Liver (tissue), 9 donors: Measurements from ENCODE around the gene CACNA1C. TPM values are rescaled to one million over a fixed set of nuclear protein-coding genes. Genes with fewer than 3 reads are reported as not detected.

Experiments
- DNase-seq: peaks from one replicate; pipeline ENCODE4 v3.0.0-alpha.2; 2017; ENCODE audit warnings: low spot score
- H3K27ac ChIP-seq, 2 donors: one replicate each; pipeline ENCODE4 v1.7.0; 2013; ENCODE audit warnings: inconsistent platforms in 2 of 2, low read length in 2 of 2, control low read depth in 1 of 2, low read depth in 1 of 2, mild to moderate bottlenecking in 1 of 2
- H3K27me3 ChIP-seq, 4 donors: one replicate each; pipeline versions ENCODE4 v1.6.1 to v1.7.0; 2013; ENCODE audit warnings: low read length in 3 of 4, inconsistent platforms in 1 of 4, mild to moderate bottlenecking in 1 of 4, moderate library complexity in 1 of 4; ENCODE audit not compliant: control insufficient read depth in 4 of 4, insufficient read depth in 4 of 4
- H3K36me3 ChIP-seq, 4 donors: one replicate each; pipeline versions ENCODE4 v1.6.1 to v1.7.0; 2013; ENCODE audit warnings: low read length in 3 of 4, mild to moderate bottlenecking in 3 of 4, low read depth in 1 of 4, moderate library complexity in 1 of 4; ENCODE audit not compliant: control insufficient read depth in 4 of 4, insufficient read depth in 3 of 4
- H3K4me1 ChIP-seq, 4 donors: one replicate each; pipeline versions ENCODE4 v1.6.1 to v1.7.0; 2013; ENCODE audit warnings: low read length in 3 of 4, mild to moderate bottlenecking in 3 of 4, moderate library complexity in 1 of 4; ENCODE audit not compliant: control insufficient read depth in 4 of 4, insufficient read depth in 4 of 4
- H3K4me3 ChIP-seq, 3 donors: one replicate each; pipeline versions ENCODE4 v1.6.1 to v1.7.0; 2013; ENCODE audit warnings: low read length in 3 of 3, control low read depth in 1 of 3, low read depth in 1 of 3, mild to moderate bottlenecking in 1 of 3
- H3K9ac ChIP-seq, 2 donors: one replicate each; pipeline ENCODE4 v1.7.0; 2013; ENCODE audit warnings: low read length in 2 of 2, mild to moderate bottlenecking in 2 of 2, moderate library complexity in 2 of 2, control low read depth in 1 of 2, low read depth in 1 of 2
- H3K9me3 ChIP-seq, 4 donors: one replicate each; pipeline versions ENCODE4 v1.6.1 to v1.7.0; 2013; ENCODE audit warnings: low read length in 3 of 4; ENCODE audit not compliant: control insufficient read depth in 4 of 4
- CTCF ChIP-seq: fragments of 150-350 bp; IDR thresholded peaks from 2 replicates; pipeline ENCODE4 v1.5.1; 2017; ENCODE audit warnings: improper control_type of control experiment, low read depth, low read length; ENCODE audit not compliant: missing input control
- EGR1 ChIP-seq, 2 donors: IDR thresholded peaks; 2 replicates each; pipeline ENCODE4 v1.6.1; 2016 to 2018; ENCODE audit warnings: antibody characterized with exemption in 2 of 2, low read depth in 2 of 2
- FOXA1 ChIP-seq: IDR thresholded peaks from 2 replicates; pipeline ENCODE4 v1.6.1; 2016; ENCODE audit warnings: antibody characterized with exemption
- FOXA2 ChIP-seq: IDR thresholded peaks from 2 replicates; pipeline ENCODE4 v1.6.1; 2016; ENCODE audit warnings: antibody characterized with exemption
- GABPA ChIP-seq, 2 donors: IDR thresholded peaks in 1 of 2; conservative IDR thresholded peaks in 1 of 2; 2 replicates each; pipeline ENCODE4 v1.6.1; 2016; ENCODE audit warnings: antibody characterized with exemption in 2 of 2, mild to moderate bottlenecking in 1 of 2, moderate library complexity in 1 of 2
- HNF4A ChIP-seq, 2 donors: conservative IDR thresholded peaks; 2 replicates each; pipeline ENCODE4 v1.6.1; 2016; ENCODE audit warnings: antibody characterized with exemption in 2 of 2, mild to moderate bottlenecking in 2 of 2
- HNF4G ChIP-seq: IDR thresholded peaks from 2 replicates; pipeline ENCODE4 v1.6.1; 2016; ENCODE audit warnings: antibody characterized with exemption
- JUND ChIP-seq, 2 donors: IDR thresholded peaks; 2 replicates each; pipeline ENCODE4 v1.6.1; 2016; ENCODE audit warnings: antibody characterized with exemption in 2 of 2
- NR2F2 ChIP-seq: IDR thresholded peaks from 2 replicates; pipeline ENCODE4 v1.6.1; 2016; ENCODE audit warnings: antibody characterized with exemption
- RAD21 ChIP-seq, 2 donors: IDR thresholded peaks; 2 replicates each; pipeline ENCODE4 v1.6.1; 2016; ENCODE audit warnings: antibody characterized with exemption in 2 of 2, mild to moderate bottlenecking in 2 of 2
- REST ChIP-seq: IDR thresholded peaks from 2 replicates; pipeline ENCODE4 v1.6.1; 2016; ENCODE audit warnings: antibody characterized with exemption, mild to moderate bottlenecking
- SP1 ChIP-seq: IDR thresholded peaks from 2 replicates; pipeline ENCODE4 v1.6.1; 2018; ENCODE audit warnings: antibody characterized with exemption, mild to moderate bottlenecking
- TAF1 ChIP-seq: conservative IDR thresholded peaks from 2 replicates; pipeline ENCODE4 v1.6.1; 2016; ENCODE audit warnings: antibody characterized with exemption, mild to moderate bottlenecking
- YY1 ChIP-seq: IDR thresholded peaks from 2 replicates; pipeline ENCODE4 v1.6.1; 2016; ENCODE audit warnings: antibody characterized with exemption, mild to moderate bottlenecking
- WGBS: extraction: QIAGEN DNeasy Blood & Tissue Kit; methylation state at CpG from one replicate; pipeline ENCODE4 v1.1.7; 2013; 5-methylcytosine and 5-hydroxymethylcytosine counted together
- polyA plus RNA-seq, 2 donors: library from polyadenylated mRNA; stranded (reverse) in 1 of 2; unstranded in 1 of 2; fragments of 200-250 nt in 1 of 2; fragments of >200 nt in 1 of 2; fragmentation: Nextera tagmentation in 1 of 2; extraction: Ambion mirVana in 1 of 2; gene quantifications; one replicate each; pipeline versions ENCODE4 v1.2.1 to v1.2.3, GENCODE V29; 2013 to 2015
- total RNA-seq, 2 donors: library from RNA; depleted of rRNA; stranded (reverse); fragments of >200 nt; gene quantifications; one replicate each; pipeline ENCODE4 v1.2.3, GENCODE V29; 2014
- TF ChIP-seq, protein P1 (sequence below): IDR thresholded peaks from 2 replicates; pipeline ENCODE4 v1.6.1; 2016; ENCODE audit warnings: antibody characterized with exemption
- donor health status: healthy.
- donor health status: healthy.
- donor health status: healthy.
- donor health status: healthy.
- donor health status: healthy.

Gene CACNA1C
- total and polyA plus RNA-seq, 4 donors: 0.23 to 1.9 (median 0.41) TPM

DNA sequence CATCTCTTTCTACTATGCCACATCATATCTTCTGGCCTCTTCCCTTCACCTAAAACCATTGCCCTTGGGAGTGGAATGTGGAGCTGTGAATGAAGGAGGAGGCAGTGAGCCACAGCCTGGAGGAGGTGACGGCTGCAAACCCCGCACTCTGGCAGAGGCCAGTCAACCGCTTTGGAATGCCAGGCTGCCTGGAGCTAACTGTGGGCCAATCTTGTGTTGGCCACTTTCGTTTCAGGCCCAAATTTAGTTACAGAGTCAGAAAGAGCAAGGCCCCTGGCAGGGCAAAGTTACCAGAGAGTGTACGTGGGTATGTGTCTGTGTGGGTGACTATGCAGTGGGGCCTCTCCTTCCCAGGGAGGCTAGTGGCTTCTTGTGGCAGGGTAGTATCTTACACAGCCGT is 40.1 kb downstream of the CACNA1C start:
- no peak for DNase-seq
- Histone ChIP-seq H3K4me3 (no peak overlapping the region), H3K36me3 (no peaks in the 10 kb centered on the region), H3K9ac (no peak overlapping the region), H3K27me3 (peaks cover 0 to 3% (median under 1%) of the 10 kb centered on the region in 4 donors), H3K9me3 (no peaks in the 10 kb centered on the region), H3K27ac (no peak overlapping the region), H3K4me1 (peaks cover 0 to 2% (median 0%) of the 10 kb centered on the region in 4 donors)
- no peak for TF ChIP-seq HNF4A (conservative IDR thresholded peaks at IDR 0.05)
- TF ChIP-seq YY1: no peak
- no peak for TF ChIP-seq TAF1
- no peak for TF ChIP-seq FOXA1
- TF ChIP-seq REST: no peak
- 85% methylated on average over 6 of the region's 6 CpGs for WGBS

DNA sequence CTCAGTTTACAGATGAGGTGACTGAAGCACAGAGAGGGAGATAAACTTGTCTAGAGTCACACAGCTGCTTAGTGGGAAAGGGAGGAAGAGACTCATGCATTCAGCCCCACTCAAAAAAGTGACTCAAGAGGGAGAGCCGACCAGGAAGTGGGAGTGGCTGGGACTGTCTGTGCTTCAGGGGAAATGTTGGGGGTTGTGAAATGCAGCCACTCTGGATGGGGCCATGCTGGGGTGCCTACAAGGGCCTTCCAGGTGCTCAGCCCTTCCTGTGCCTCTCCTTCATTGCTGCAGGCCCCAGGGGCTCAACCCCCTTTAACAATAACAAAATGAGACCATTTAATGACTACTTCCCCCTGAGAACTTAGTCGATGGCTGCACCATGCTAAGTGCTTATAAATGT is 41.8 kb downstream of the CACNA1C start:
- WGBS: 40% methylated on average over 2 of the region's 2 CpGs
- H3K27me3 ChIP-seq: peaks cover 0 to 3% (median 0%) of the 10 kb centered on the region in 4 donors

GRCh38 chr12:2095878-2096277 is 43.1 kb downstream of the CACNA1C start:
- Histone ChIP-seq H3K27me3 (peaks cover 0 to 3% (median 0%) of the 10 kb centered on the region in 4 donors), H3K9me3 (no peaks in the 10 kb centered on the region), H3K4me1 (peaks cover 0 to 2% (median 0%) of the 10 kb centered on the region in 4 donors), H3K27ac (no peak overlapping the region), H3K4me3 (no peak overlapping the region), H3K9ac (no peak overlapping the region), H3K36me3 (no peaks in the 10 kb centered on the region)
- TF ChIP-seq JUND (IDR thresholded peaks at IDR 0.05) (no peak), SP1 (no peak), FOXA1 (no peak), GABPA (IDR thresholded peaks at IDR 0.05 in 1 of 2, conservative IDR thresholded peaks at IDR 0.05 in 1 of 2) (no peak), FOXA2 (no peak), YY1 (no peak), NR2F2 (no peak), HNF4A (conservative IDR thresholded peaks at IDR 0.05) (no peak), HNF4G (no peak), TAF1 (no peak)
- TF ChIP-seq, protein P1, sequence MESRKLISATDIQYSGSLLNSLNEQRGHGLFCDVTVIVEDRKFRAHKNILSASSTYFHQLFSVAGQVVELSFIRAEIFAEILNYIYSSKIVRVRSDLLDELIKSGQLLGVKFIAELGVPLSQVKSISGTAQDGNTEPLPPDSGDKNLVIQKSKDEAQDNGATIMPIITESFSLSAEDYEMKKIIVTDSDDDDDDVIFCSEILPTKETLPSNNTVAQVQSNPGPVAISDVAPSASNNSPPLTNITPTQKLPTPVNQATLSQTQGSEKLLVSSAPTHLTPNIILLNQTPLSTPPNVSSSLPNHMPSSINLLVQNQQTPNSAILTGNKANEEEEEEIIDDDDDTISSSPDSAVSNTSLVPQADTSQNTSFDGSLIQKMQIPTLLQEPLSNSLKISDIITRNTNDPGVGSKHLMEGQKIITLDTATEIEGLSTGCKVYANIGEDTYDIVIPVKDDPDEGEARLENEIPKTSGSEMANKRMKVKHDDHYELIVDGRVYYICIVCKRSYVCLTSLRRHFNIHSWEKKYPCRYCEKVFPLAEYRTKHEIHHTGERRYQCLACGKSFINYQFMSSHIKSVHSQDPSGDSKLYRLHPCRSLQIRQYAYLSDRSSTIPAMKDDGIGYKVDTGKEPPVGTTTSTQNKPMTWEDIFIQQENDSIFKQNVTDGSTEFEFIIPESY: no peak
- 85% methylated on average over 5 of the region's 5 CpGs for WGBS
- no peak for DNase-seq

More for the DNA sequence above, 41.8 kb downstream of the CACNA1C start:
- no peak overlapping the region for H3K27ac ChIP-seq
- H3K4me1 ChIP-seq: peaks cover 0 to 2% (median 0%) of the 10 kb centered on the region in 4 donors
- H3K4me3 ChIP-seq: no peak overlapping the region
- no peaks in the 10 kb centered on the region for H3K36me3 ChIP-seq
- no peaks in the 10 kb centered on the region for H3K9me3 ChIP-seq
- TF ChIP-seq CTCF (no peak), EGR1 (IDR thresholded peaks at IDR 0.05; ENCODE audit: low read depth in 2 of 2) (no peak), HNF4G (no peak), RAD21 (IDR thresholded peaks at IDR 0.05) (no peak)
- no peak for DNase-seq
- H3K9ac ChIP-seq: no peak overlapping the region
